CD4-positive, alpha-beta T cell treated with Interleukin-1 beta for 1 hour (primary cell): ENCODE measurements around the gene SMAD2.
"Not testable (repeated sequence)": the region's sequence is repeated elsewhere in the genome, so short reads cannot be mapped to it uniquely, and the experiment has no call there.

Experiments
- DNase-seq, 2 donors: peaks; one replicate each; pipeline ENCODE4 v3.0.0-alpha.2; 2020 to 2022

The SMAD2 gene

DNA sequence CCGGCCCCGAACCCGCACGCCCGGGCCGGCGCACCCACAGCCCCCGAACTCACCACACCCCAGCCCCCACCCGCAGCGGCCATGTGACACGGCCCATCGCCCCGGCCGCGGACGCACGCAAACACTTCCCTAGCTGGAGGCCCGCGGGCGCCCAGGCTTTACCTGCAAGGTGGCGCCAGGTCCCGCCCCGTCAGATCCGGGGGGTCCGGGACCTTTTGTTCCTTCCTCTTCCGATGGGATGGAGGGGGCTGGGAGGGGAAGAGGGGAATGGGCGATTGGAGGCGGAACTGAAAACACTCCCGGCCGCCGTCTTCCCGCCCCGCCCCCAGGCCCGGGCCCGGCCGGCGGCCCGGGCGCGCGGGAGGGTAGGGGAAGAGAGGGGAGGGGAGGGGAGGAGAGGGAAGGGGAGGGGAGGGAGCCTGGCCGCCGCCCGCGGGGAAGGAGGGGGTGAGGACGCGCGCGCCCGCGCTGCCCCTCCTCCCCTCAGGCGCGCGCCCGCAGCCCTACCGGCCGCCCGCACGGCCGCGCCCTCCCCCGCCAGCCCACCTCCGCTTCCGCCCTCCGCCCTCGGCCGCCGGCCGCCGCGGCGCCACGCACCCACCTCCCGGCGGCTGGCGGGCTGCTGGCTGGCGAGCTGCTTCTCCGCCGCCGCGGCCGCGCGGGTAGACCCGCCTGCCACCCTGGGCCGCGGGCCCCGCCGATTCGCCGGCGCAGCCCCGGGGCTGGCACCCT, at the start of gene SMAD2:
Gene SMAD2 (minus strand): TSS at position 461 of the 732 bp plus-strand sequence. CDS start 33,903 bp downstream, outside the sequence.
- peak in 1 of 2 donors; percentile 75 for DNase-seq

DNA sequence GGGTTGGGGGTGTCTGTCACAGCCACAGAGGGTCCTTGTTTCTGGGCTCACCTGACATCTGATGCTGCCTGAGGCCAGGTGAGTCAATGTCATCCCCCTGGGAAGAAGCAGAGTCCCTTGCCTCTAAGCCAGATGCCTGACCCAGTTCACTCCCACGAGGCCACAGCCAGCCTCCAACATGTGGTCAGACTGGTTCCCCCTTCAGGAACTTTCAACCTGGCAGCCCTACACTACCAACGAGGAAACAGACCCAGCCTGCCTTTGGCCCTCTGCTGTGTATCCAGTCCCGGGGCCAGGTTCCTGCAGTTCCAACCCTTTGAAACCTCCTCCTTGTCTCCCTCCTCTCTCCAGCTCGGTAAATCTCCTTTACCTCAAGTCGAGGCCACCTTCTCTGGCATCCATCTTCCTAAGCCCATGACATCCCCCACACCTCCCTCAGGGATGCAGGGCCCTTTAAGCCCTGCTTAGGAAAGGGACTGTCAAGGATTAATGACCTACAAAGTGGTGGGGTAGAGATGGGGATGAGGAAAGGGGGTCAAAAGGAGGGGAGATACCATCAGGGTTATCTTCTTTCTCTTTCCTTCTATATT, 49.2 kb upstream of the SMAD2 start:
- DNase-seq, result no peak

DNA sequence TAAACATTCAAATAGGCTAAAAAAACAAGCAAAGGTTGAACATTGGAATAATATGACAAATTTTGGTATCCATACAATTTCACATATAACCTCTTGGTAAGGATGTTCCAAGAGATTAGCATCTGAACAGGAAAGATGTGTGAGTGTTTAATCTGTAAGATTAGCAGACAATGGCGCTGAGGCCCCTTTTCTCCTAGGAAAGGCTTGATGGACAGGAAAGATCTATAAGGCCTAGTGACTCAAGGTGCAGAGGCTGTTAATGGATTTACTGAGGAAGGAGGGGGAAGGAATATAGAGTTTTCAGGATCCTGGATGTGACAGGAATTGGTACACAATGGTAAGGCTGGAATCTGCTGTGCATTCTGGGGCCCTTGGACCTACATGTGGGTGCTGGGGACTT, 48.1 kb upstream of the SMAD2 start:
- DNase-seq, result no peak

DNA sequence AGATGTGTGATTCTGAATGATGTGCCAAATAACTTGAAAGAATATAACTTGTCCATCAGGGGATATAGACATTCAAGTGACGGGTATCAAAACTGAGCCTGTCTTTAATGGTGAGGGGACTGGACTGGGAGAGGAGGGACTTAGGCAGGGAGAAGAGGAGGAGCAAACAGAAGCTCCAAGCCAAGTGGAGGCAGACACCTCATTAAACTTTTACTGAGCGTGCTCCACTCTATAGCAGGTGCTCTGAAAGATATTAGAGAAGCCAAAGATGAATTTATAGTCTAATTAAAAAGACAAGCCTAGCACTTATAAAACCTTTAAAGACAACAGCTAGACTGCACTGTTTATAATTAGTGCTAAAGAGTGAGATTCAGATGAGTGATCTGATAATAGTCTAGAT, 47.7 kb upstream of the SMAD2 start:
- no peak for DNase-seq

DNA sequence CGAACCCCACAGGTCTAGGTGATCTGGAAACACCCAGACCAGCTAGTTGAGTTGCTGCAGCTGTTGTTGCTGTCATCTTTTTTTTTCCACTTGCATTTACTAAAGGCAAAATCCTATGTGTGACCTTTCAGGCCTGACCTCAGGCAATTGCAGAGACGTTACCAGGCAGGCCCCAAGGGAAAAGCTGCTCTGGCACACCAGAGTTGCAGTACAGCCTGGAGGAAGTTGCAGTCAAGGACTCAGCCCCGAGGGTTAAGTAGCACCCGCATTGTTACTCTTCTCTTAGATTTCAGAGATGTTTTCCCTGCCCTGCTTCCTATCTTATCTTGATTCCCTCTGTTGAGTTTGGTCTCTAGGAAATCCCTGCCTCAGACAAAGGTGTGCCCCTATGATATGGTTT, 45.2 kb upstream of the SMAD2 start:
- no peak for DNase-seq

DNA sequence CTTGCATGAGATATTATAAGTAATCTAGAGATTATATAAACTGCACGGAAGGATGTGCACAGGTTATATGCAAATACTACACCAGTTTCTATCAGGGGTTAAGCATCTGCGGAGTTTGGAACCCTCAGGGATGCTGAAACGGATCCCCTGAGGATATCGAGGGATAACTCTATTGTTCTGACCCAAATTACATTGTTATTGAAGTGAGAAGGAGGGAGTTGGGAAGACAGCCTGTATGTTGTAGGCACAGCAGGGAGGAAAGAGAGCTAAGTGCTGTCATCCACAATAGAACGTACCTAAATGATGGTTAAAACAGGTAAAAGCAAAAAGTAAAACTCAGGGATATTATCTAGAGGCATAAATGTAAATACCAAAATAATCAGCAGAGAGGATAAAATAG, 44.6 kb upstream of the SMAD2 start:
- no peak for DNase-seq

DNA sequence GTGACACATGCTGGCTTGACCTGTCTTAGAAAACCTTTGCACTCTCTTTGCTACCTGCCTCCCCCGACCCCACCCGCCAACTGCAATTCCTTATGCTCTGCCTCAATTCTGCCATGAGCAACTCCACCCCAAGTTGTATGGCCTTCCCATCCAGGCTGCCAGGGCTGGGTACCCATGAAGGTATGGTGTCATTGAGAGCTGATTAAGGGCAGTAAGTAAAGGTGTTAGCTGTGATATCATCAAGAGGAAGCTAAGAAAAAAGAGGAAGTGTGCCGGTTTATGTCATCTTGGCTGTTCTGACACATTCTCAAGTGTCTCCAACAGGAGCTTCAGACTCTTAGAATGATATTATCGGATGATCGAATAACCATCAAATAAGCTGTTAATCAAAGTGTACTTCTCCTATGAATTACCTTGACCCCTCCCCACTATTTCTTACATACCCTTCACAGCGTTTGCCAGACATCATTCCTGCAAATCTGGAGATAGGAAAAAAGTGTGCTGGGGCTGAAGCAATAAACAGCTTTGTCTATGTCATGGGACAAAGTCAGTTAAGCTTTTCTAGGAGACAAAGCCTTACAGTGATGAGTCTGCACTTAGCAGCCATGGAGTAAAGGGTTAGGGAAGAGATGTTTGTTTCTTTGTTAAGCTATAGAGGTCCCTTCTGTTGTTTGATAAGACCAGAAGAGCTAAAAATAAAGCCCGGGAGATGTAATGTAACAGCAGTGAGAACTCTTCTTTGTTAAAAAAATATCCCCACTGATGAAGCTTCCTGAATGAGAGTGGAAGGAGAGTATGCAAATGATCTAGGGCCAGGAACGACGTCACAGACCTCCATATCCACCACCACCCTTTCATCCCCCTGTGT, 40.4 kb upstream of the SMAD2 start:
- DNase-seq, result peak in 1 of 2 donors; percentile 30

DNA sequence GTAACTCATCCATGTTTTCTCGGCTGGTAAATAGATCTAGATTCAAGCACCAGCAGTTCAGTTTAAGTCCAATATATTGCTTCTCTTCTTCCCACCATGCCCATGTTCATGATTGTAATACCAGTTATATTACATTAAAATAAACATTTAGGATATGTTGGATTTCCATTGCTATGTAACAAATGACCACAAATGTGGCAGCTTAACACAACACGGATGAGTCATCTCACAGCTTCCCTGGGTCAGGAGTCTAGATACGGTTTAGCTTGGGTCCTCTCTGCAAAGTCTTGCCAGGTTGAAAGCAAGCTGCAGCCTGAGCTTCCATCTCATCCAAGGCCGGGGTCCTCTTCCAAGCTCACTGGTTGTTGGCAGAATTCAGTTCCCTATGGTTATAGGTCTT, 39.4 kb upstream of the SMAD2 start:
- DNase-seq, result no peak

DNA sequence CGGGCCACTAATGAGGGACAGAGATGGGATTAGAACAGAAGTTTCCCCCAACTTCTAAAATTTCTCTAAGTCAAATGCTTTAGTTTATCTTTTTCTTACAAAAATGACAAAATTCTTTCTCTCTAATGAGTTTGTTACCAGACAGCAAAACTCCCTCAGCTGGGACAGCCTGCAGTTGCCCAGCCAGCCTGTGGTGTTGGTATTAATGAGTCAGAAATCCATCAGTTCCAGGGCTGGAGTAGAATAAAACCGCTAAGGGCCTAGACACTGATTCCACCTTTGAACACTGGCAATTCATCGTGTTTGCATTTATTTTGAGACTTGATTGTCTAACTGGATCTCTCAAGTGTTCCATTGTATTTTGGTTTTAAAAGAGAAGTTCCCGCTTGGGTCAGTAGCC, 38.3 kb upstream of the SMAD2 start:
- DNase-seq, result no peak

DNA sequence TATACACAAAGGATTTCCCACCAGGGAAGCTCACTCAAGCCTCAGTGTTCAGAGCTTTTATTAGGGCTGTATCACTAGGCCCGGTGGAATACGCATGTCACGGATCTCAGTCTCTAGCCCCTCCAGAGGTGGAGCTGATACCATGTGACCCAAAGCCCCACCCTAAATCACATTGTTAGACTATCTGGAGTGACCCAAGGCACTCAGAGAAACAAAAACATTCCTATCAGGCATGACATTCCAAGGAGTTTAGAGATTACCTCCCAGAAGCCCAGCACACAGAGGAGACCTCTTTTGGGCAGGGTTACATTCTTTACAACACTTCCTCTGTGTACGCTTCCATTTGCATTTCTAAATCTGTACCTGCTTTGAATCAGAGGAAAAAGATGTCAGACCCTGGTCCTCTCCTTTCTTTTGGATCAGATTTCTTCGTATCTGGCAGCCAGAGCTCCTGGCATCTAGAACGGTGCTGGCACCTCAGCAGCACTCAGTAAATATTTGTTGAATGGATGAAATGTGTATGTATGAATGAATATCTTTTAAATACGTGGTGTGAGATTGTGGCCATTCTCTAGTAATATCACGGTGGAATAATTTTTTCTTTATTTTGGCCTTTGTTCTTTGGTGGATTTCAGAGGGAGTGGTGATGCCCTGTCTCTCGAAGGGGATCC, 37.7 kb upstream of the SMAD2 start:
- no peak for DNase-seq

DNA sequence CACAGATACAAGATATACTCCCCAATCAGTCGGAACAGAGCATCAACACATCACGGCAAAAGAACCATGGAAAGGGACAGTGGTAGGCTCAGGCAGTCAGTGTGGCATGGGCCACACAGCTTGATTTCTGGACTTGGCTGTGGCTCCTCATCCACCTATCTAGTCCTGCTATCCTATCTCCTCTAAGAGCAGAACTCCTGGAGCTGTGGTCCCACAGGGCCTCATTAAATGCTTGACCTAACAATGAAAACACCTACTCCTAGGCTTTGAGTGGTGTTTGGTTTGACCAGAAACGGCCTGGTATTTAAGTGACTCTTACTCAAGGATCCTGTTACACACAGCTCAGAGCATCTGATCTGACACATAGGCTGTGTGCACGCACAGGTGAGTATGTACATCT, 33.6 kb upstream of the SMAD2 start:
- no peak for DNase-seq

DNA sequence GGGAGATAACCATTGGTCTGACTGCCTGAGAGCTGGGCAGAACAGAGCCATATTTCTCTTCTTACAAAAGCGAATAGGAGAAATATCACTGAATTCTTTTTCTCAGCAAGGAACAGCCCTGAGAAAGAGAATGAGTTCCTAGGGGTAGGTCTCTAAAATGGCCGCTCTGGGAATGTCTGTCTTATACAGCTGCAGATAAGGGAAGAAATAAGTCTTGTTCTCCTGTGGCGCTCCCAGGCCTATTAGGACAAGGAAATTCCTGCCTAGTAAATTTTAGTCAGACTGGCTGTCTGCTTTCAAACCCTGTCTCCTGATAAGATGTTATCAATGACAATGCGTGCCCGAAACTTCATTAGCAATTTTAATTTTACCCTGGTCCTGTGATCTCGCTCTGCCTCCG, 30.5 kb upstream of the SMAD2 start:
- DNase-seq, result not testable (repeated sequence)

DNA sequence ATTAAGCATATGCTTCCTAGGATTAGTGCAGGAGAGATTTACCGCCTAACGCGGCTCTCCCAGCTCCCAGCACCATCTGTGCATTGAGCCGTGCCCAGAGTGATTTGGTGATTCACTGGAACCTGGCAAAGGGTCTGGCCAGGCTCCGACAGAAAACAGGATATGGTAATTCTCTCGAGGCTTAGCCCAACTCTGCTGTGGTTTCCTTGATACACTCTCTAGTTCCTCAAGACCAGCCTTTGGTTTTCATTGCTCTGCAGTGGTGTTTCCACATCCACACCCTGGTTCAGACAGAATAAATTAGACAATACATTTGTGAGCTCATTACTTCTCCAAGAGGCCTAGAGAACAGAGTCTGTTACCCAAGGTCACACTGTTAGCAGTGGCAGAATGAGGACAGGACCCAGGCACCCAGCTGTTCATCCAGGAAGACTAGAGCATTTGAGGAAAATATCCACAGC, 23.0 kb upstream of the SMAD2 start:
- DNase-seq, result peak; percentile 29 to 50

DNA sequence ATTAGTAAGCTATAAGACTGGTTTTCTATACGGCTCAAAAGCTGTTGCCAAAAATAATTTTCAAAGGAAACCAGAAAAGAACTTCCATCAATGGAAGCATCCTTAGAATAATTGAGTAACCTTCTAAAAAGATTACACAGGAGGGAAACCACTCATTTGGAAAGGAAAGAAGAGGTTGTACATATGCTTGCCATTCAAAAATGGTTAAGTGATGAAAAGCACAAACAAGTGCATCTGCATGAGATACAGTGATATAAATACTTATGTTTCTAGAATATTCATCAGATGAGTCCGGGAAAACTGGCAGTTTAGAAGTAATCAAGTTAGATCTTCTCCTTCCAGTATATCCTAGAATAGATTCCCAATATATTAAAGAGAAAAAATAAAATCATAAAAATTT, 20.1 kb upstream of the SMAD2 start:
- no peak for DNase-seq

DNA sequence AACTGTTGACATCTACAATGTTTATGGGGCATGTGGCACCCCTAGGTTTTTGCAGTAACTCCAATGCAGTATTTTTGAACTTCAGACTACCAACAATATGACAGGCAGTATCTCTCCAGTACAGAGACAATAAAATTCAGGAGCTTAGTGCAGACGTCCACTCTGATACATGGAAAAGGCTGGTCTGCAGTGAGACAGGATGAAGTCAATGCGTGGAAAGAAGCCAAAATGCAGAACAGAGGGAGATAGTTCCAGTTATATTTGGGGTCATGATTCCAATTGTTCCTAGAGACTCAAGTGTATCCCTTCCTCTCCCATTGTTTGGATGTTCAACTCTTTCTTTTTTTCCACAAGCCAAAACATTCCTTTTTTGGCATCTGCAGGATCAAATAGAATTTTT, 18.7 kb upstream of the SMAD2 start:
- no peak for DNase-seq

DNA sequence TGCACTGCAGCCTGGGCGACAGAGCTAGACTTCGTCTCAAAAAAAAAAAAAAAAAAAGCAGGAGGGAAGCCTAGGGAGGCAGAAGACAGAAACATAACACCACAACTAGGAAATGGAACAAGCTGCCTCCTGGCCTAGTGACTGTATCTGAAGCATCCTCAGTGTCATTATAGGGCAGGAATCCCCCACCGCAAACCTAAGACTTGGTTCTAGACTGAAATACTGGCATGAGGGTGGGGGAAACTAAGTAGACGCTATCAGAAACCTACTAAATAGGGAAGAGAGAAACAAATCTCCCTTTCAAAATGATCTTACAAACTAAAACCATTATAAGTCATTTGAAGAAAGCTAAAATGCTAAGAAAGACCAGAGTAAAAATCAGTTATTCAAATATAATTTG, 16.4 kb upstream of the SMAD2 start:
- no peak for DNase-seq

DNA sequence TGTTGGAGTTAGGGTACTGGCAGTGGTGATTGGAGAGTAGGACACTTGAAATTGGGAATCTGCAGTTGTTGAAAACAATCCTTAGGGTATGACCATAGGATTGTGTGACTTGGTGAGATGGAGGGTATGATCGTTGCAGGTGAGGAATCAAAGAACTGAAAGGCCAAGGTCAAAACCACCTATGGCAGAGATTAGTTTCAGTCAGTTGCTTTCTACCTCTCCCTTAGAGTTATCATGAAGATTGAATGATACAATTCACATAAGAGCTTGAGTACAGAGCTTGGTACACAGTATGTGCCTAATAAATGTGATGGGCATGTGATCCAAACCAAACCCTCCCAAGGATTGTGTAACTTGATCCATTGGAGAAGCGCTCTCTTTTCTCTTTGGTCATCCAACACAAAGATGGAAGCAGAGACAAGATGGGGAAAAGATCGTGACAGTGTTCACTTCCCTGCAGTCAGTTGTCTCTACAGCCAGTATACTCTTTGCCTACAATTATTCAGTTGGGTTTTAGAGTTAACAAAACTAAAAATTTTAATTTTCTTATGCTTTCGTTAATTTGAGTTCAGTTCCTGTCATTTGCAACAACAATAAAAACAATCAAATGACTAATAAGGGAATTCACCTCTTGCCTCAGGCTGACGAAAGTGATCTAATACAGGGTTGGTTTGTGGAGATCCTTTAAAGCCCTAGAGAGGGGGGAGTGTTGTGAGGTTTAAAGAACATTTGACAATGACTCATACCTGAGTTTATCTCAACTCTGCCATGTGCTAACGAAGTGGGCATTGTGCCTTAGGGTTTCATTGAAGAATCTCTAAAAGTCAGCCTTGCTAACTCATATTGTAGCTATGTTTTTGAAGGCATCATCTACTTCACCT, 14.8 kb upstream of the SMAD2 start:
- DNase-seq, result no peak

DNA sequence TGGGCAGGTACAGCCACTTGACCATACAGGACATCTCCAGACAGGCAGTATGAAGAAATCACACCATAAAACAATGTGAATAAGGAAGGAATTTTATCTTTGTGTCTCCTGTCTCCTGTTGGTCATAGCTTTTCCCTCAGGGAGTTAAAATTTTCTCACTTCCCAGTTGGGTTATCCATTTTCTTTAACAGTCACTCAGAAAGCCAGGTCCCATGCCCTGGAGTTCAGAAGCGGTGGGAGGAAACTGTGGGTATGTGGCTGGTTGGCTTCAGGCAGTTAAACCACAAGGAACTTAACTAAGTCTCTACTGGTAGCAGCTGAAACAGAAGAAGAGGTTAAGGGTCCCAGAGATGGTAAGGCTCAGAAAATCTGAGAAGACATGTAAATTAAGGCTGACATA, 6.5 kb upstream of the SMAD2 start:
- no peak for DNase-seq

DNA sequence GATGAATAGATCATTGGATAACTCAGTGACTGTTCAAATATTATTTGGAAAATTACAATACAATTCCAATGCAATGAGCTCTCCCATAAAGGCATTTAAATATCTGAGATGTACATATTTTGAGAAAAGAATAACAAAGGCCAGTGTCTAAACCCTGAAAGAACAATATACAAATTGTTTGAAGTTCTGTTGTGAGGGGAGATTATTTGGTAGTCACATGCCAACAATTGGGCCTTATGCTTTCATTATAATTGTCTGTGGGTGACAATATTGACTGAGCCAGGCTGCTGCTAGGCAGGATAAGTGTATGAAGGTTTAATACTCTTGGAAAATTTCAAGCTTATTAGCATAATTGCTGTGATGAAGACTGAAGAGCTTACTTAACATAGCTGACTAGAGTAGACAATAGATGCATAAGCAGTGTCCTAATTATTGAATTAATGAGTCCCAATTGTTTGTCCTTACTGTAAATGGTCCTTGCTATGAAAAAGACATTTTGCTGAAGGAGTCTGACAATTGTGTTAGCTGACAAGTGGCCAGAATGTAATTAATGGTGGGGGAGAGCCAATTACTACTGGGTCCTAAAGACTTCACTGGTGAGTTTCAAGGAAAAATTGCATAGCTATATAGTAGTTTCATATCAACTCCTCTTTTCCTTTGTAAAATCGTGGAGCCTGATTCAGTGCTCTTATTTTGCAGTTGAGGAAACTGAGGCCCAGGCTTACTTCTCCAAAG, 5.0 kb upstream of the SMAD2 start:
- DNase-seq, result no peak

DNA sequence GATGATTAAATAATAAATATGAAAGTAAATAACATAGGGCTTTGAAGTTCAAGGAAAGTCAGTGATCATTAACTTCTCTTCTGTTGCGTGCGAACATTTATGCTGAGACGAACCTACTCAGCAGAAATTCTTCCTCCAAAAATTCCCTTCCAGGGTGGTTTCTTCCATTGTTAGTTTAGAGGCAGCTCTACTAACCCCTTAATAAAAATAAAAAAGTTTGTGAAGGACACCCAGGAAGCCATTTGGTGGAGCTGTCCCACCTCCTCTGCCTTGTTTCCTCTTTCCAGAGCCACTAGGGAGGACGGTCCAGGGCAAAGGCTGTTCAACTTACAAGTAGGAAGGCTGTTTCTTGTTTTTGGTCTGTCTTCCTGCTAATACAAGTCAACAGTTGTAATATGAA, 2.1 kb upstream of the SMAD2 start:
- DNase-seq, result peak in 1 of 2 donors; percentile 15

DNA sequence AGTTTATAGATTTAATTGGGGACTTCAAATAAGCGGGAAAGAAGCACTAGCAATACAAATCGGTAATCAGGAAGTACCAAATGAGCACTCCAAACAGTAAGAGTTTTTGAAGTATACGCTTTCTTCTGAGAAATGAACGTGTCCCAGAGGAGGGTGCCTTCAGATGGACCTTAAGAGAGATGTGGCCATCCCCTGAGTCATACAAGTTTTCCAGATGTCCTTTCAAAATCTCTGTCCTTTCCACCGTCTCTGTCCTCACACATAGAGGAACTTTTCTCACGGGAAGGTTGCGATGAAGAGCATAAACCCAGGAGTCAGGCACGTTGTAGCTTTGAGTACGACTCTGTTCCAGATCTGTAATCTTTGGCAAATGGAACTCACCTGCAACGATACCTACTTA, 1.7 kb upstream of the SMAD2 start:
- no peak for DNase-seq
